Body of pancreas (tissue), 4 donors: ENCODE measurements around the gene ZP3.
"Not testable (repeated sequence)": the region's sequence is repeated elsewhere in the genome, so short reads cannot be mapped to it uniquely, and the experiment has no call there.

Source experiments
- POLR2A ChIP-seq, 3 donors: fragments of 450-650 bp; IDR thresholded peaks; one replicate each; pipeline ENCODE4 v1.6.1; 2016; ENCODE audit warnings: antibody characterized with exemption in 3 of 3, mild to moderate bottlenecking in 2 of 3
- TF ChIP-seq, protein P1 (sequence below), 7 experiments: fragments of 450-650 bp in 4 of 7; fragments of 200-600 bp in 3 of 7; sonication (generic) in 3 of 7; IDR thresholded peaks; one replicate each; pipeline ENCODE4 v1.5.1; 2016 to 2019; ENCODE audit warnings: antibody characterized with exemption in 7 of 7

DNA sequence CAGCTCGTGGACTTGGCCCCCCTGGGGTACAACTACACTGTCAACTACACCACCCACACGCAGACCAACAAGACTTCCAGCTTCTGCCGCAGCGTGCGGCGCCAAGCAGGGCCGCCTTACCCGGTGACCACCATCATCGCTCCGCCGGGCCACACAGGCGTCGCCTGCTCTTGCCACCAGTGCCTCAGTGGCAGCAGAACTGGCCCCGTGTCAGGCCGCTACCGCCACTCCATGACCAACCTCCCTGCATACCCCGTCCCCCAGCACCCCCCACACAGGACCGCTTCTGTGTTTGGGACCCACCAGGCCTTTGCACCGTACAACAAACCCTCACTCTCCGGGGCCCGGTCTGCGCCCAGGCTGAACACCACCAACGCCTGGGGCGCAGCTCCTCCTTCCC is 57.9 kb downstream of the ZP3 start:
- TF ChIP-seq, protein P1, sequence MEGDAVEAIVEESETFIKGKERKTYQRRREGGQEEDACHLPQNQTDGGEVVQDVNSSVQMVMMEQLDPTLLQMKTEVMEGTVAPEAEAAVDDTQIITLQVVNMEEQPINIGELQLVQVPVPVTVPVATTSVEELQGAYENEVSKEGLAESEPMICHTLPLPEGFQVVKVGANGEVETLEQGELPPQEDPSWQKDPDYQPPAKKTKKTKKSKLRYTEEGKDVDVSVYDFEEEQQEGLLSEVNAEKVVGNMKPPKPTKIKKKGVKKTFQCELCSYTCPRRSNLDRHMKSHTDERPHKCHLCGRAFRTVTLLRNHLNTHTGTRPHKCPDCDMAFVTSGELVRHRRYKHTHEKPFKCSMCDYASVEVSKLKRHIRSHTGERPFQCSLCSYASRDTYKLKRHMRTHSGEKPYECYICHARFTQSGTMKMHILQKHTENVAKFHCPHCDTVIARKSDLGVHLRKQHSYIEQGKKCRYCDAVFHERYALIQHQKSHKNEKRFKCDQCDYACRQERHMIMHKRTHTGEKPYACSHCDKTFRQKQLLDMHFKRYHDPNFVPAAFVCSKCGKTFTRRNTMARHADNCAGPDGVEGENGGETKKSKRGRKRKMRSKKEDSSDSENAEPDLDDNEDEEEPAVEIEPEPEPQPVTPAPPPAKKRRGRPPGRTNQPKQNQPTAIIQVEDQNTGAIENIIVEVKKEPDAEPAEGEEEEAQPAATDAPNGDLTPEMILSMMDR (IDR thresholded peaks at IDR 0.05) = not testable (repeated sequence)
- not testable (repeated sequence) for TF ChIP-seq POLR2A (IDR thresholded peaks at IDR 0.05)
